ENCODE results near the gene HEXD.

Gene HEXD

GRCh38 chr17:82461827-82462524, 43.8 kb downstream of the HEXD start:
- TF ChIP-seq POLR2A (IDR thresholded peaks at IDR 0.05; ENCODE audit: low read depth, low read length) (no peak), POLR2AphosphoS5 (IDR thresholded peaks at IDR 0.05; ENCODE audit: low read depth, low read length) (no peak), TAF1 (IDR thresholded peaks at IDR 0.05; ENCODE audit: borderline replicate concordance, low read depth, low read length) (no peak)
- DNase-seq (ENCODE audit: insufficient read length) (no peak), FAIRE-seq (no peak)

GRCh38 chr17:82463391-82463790, 45.2 kb downstream of the HEXD start:
- TF ChIP-seq TAF1 (IDR thresholded peaks at IDR 0.05; ENCODE audit: borderline replicate concordance, low read depth, low read length): no peak
- TF ChIP-seq POLR2A (IDR thresholded peaks at IDR 0.05; ENCODE audit: low read depth, low read length): no peak
- no peak for TF ChIP-seq POLR2AphosphoS5 (IDR thresholded peaks at IDR 0.05; ENCODE audit: low read depth, low read length)
- DNase-seq (ENCODE audit: insufficient read length): no peak
- no peak for FAIRE-seq

DNA sequence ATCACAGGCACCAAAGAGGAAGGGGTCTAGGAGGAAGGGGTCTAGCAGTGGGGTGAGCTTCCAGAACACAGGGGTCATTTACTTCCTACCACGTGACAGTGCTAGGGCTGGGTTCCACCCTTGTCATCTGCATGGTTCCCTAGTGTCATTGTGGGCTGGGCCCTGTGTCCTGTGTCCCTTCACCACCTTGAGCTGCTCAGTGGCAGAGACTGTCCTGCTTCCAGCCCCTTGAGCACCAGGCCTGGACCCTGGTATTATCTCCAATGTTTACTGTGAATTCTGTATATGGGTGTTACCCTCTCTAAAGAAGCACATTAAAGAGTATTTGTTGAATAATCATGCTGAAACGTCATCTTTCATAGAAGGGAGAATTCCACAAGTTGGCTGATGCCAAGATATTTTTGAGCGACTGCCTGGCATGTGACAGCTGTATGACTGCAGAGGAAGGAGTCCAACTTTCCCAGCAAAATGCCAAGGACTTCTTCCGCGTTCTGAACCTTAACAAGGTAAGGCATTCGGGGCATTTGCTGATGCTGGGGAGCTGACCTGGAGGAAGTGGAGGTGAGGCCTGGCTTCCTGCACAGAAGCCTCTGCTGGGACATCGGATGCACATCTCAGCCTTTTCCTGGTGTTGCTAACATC, 45.9 kb downstream of the HEXD start:
- DNase-seq (ENCODE audit: insufficient read length) (no peak), FAIRE-seq (no peak)
- no peak for TF ChIP-seq POLR2A (IDR thresholded peaks at IDR 0.05; ENCODE audit: low read depth, low read length)
- no peak for TF ChIP-seq TAF1 (IDR thresholded peaks at IDR 0.05; ENCODE audit: borderline replicate concordance, low read depth, low read length)
- no peak for TF ChIP-seq POLR2AphosphoS5 (IDR thresholded peaks at IDR 0.05; ENCODE audit: low read depth, low read length)

GRCh38 chr17:82464567-82464929, 46.4 kb downstream of the HEXD start:
- TF ChIP-seq POLR2A (IDR thresholded peaks at IDR 0.05; ENCODE audit: low read depth, low read length): no peak
- TF ChIP-seq TAF1 (IDR thresholded peaks at IDR 0.05; ENCODE audit: borderline replicate concordance, low read depth, low read length): no peak
- TF ChIP-seq POLR2AphosphoS5 (IDR thresholded peaks at IDR 0.05; ENCODE audit: low read depth, low read length): no peak
- FAIRE-seq (no peak), DNase-seq (ENCODE audit: insufficient read length) (no peak)

GRCh38 chr17:82465023-82465603, 47.0 kb downstream of the HEXD start:
- DNase-seq (ENCODE audit: insufficient read length) (no peak), FAIRE-seq (no peak)
- TF ChIP-seq POLR2A (IDR thresholded peaks at IDR 0.05; ENCODE audit: low read depth, low read length) (no peak), TAF1 (IDR thresholded peaks at IDR 0.05; ENCODE audit: borderline replicate concordance, low read depth, low read length) (no peak), POLR2AphosphoS5 (IDR thresholded peaks at IDR 0.05; ENCODE audit: low read depth, low read length) (no peak)

DNA sequence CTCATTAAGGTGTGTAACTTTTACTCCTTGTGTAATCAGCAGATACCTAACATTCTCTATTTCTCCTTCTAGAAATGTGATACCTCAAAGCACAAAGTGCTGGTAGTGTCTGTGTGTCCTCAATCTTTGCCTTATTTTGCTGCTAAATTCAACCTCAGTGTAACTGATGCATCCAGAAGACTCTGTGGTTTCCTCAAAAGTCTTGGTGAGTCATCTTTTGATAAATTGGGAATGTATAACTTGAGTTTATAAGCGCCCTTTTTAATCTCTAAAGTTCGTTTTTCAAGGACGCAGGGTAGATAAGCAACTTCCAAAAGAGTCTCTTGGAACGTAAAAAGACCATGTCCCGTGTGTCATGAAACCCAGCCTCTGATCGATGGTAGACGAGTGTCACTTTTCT, 50.5 kb downstream of the HEXD start:
- no peak for FAIRE-seq

GRCh38 chr17:82470065-82470464, 51.9 kb downstream of the HEXD start:
- no peak for DNase-seq (ENCODE audit: insufficient read length)
- TF ChIP-seq POLR2A (IDR thresholded peaks at IDR 0.05; ENCODE audit: low read depth, low read length) (no peak), TAF1 (IDR thresholded peaks at IDR 0.05; ENCODE audit: borderline replicate concordance, low read depth, low read length) (no peak), POLR2AphosphoS5 (IDR thresholded peaks at IDR 0.05; ENCODE audit: low read depth, low read length) (no peak)
- no peak for FAIRE-seq

More for the DNA sequence above, 50.5 kb downstream of the HEXD start:
- no peak for DNase-seq (ENCODE audit: insufficient read length)
- TF ChIP-seq POLR2A (IDR thresholded peaks at IDR 0.05; ENCODE audit: low read depth, low read length): no peak
- no peak for TF ChIP-seq POLR2AphosphoS5 (IDR thresholded peaks at IDR 0.05; ENCODE audit: low read depth, low read length)
- TF ChIP-seq TAF1 (IDR thresholded peaks at IDR 0.05; ENCODE audit: borderline replicate concordance, low read depth, low read length): no peak

GRCh38 chr17:82474223-82475010, 56.3 kb downstream of the HEXD start:
- FAIRE-seq (no peak), DNase-seq (ENCODE audit: insufficient read length) (no peak)
- no peak for TF ChIP-seq POLR2AphosphoS5 (IDR thresholded peaks at IDR 0.05; ENCODE audit: low read depth, low read length)
- TF ChIP-seq TAF1 (IDR thresholded peaks at IDR 0.05; ENCODE audit: borderline replicate concordance, low read depth, low read length): no peak
- TF ChIP-seq POLR2A (IDR thresholded peaks at IDR 0.05; ENCODE audit: low read depth, low read length): no peak

GRCh38 chr17:82475458-82475857, 57.3 kb downstream of the HEXD start:
- no peak for FAIRE-seq
- TF ChIP-seq POLR2A (IDR thresholded peaks at IDR 0.05; ENCODE audit: low read depth, low read length) (no peak), TAF1 (IDR thresholded peaks at IDR 0.05; ENCODE audit: borderline replicate concordance, low read depth, low read length) (no peak), POLR2AphosphoS5 (IDR thresholded peaks at IDR 0.05; ENCODE audit: low read depth, low read length) (no peak)
- no peak for DNase-seq (ENCODE audit: insufficient read length)

DNA sequence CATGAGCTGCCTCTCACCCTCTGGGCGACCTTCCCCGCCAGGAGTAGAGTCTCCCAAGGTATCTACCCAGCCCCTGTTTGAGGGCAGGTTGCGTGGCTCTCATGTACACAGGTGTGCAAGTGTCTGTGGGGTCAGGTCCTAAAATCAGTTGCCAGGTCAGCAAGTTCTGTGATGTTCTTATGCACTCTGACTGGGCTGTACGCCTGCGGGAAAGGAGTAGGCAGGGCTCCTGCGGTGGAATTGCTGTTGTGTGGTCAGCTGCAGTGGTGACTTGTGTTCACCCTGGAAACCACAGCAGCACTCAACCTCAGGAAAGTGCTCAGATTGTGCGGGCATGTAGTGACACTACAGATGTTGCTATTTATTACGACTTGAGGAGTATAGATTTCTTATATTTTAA, 59.8 kb downstream of the HEXD start:
- TF ChIP-seq POLR2A (IDR thresholded peaks at IDR 0.05; ENCODE audit: low read depth, low read length): no peak
- no peak for TF ChIP-seq POLR2AphosphoS5 (IDR thresholded peaks at IDR 0.05; ENCODE audit: low read depth, low read length)
- no peak for TF ChIP-seq TAF1 (IDR thresholded peaks at IDR 0.05; ENCODE audit: borderline replicate concordance, low read depth, low read length)
- DNase-seq (ENCODE audit: insufficient read length): no peak
- no peak for FAIRE-seq

DNA sequence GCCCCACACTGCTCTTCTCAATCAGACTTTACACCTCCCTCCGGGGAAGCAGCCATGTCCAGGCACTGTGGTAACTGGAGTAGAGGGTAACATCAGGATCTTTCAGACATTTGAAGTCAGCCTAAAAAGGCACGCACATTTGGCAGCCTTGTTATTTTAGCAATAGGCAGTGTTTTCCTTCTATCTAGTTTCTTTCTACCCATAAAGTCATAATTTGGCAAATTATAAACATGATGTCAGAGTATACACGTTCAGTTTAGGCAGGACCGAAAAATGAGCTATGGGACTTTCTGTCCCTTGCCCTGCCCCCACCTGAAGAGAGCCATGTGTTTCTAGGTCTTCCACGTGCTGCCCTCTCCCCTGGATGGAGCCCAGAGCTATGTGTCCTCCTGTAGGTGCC, 61.5 kb downstream of the HEXD start:
- FAIRE-seq (no peak), DNase-seq (ENCODE audit: insufficient read length) (no peak)
- TF ChIP-seq POLR2AphosphoS5 (IDR thresholded peaks at IDR 0.05; ENCODE audit: low read depth, low read length): no peak
- no peak for TF ChIP-seq TAF1 (IDR thresholded peaks at IDR 0.05; ENCODE audit: borderline replicate concordance, low read depth, low read length)
- no peak for TF ChIP-seq POLR2A (IDR thresholded peaks at IDR 0.05; ENCODE audit: low read depth, low read length)

All from GM12892 (cell line).